ENCODE results near the gene NAT16. TPM values are rescaled to one million over a fixed set of nuclear protein-coding genes. Genes with fewer than 3 reads are reported as not detected.

Gene NAT16
- total and polyA plus RNA-seq, 2 of the 13 experiments (the other 11 are each of a cell fraction or from before 2014, with no cell fraction given): 0.04 TPM; not detected in 1

GRCh38 chr7:101138213-101138870 is 41.8 kb downstream of the NAT16 start (continued):
- TF ChIP-seq ARNT2 (CRISPR knock-in tag; IDR thresholded peaks at IDR 0.05; ENCODE audit: low read depth) (no peak), FOXO1 (CRISPR knock-in tag; IDR thresholded peaks at IDR 0.05) (no peak; the same call in 1 of the 2 replicates), CEBPB (IDR thresholded peaks at IDR 0.05; ENCODE audit: borderline replicate concordance, low read depth, low read length) (no peak), CSRNP2 (CRISPR knock-in tag; conservative IDR thresholded peaks at IDR 0.05; ENCODE audit: low read depth) (no peak), MXI1 (IDR thresholded peaks at IDR 0.05; ENCODE audit: borderline replicate concordance, low read depth, low read length) (peak; percentile 78; the same call in 1 of the 3 replicates), SMAD9 (CRISPR knock-in tag; IDR thresholded peaks at IDR 0.05) (no peak), TEAD2 (CRISPR knock-in tag; IDR thresholded peaks at IDR 0.05) (no peak), PRMT3 (CRISPR knock-in tag; IDR thresholded peaks at IDR 0.05; ENCODE audit: borderline replicate concordance, low read depth) (no peak), HNF4G (IDR thresholded peaks at IDR 0.05; ENCODE audit: borderline replicate concordance, low read depth, low read length) (no peak), HNF4G (CRISPR knock-in tag; IDR thresholded peaks at IDR 0.05; ENCODE audit: borderline replicate concordance, low read depth) (0 out of 2 replicates have a peak, but pooled peaks have one; percentile 38), TFAP4 (IDR thresholded peaks at IDR 0.05; ENCODE audit: borderline replicate concordance, low read depth) (no peak), KAT2B (IDR thresholded peaks at IDR 0.05; ENCODE audit: borderline replicate concordance, low read depth, low read length) (no peak), ZFP36 (IDR thresholded peaks at IDR 0.05; ENCODE audit: borderline replicate concordance, low read depth, low read length, partially characterized antibody) (no peak), ZNF577 (CRISPR knock-in tag; IDR thresholded peaks at IDR 0.05; ENCODE audit: borderline replicate concordance, low read depth) (no peak), ZFP1 (CRISPR knock-in tag; IDR thresholded peaks at IDR 0.05) (peak; percentile 63; the same call in 1 of the 2 replicates), ZNF263 (CRISPR knock-in tag; IDR thresholded peaks at IDR 0.05) (no peak), SAFB2 (CRISPR knock-in tag; IDR thresholded peaks at IDR 0.05; ENCODE audit: borderline replicate concordance, low read depth) (peak; percentile 90), ETV5 (CRISPR knock-in tag; IDR thresholded peaks at IDR 0.05; ENCODE audit: borderline replicate concordance) (peak; percentile 88), KMT2B (CRISPR knock-in tag; IDR thresholded peaks at IDR 0.05) (no peak), ZFP91 (CRISPR knock-in tag; IDR thresholded peaks at IDR 0.05; ENCODE audit: borderline replicate concordance) (no peak; the same call in 1 of the 2 replicates), RORA (CRISPR knock-in tag; IDR thresholded peaks at IDR 0.05) (no peak), KLF15 (CRISPR knock-in tag; IDR thresholded peaks at IDR 0.05; ENCODE audit: borderline replicate concordance) (no peak), NONO (IDR thresholded peaks at IDR 0.05) (no peak), NONO (CRISPR knock-in tag; conservative IDR thresholded peaks at IDR 0.05) (no peak), SP1 (IDR thresholded peaks at IDR 0.05) (no peak), SP1 (CRISPR knock-in tag; IDR thresholded peaks at IDR 0.05) (no peak), ZNF17 (CRISPR knock-in tag; IDR thresholded peaks at IDR 0.05) (no peak), ZNF251 (CRISPR knock-in tag; IDR thresholded peaks at IDR 0.05) (no peak), SMC3 (IDR thresholded peaks at IDR 0.05; ENCODE audit: low read length) (no peak; the same call in 1 of the 2 replicates), CBX1 (IDR thresholded peaks at IDR 0.05; ENCODE audit: low read depth) (no peak)
